Activated CD8-positive, alpha-beta memory T cell treated with anti-CD3 and anti-CD28 coated beads, Interleukin-2, amount 10 ng/mL, durations not matched to agents 7 days and 5 days (primary cell): ENCODE measurements around the gene TPST1. TPM values are rescaled to one million over a fixed set of nuclear protein-coding genes. Genes with fewer than 3 reads are reported as not detected.

Source experiments
- total RNA-seq, 2 experiments: library from RNA; stranded (reverse); gene quantifications; one replicate each; pipeline ENCODE4 v1.2.3, GENCODE V29; 2021

Gene TPST1
- total RNA-seq, 2 experiments from 2014 or later, result 0.85 to 1.1 TPM

Other genes starting within 250 kb of the TPST1 start
- 10 to 100 TPM; 84.3 to 88.0 TPM for gene GUSB, start 223.1 kb upstream of the TPST1 start, total RNA-seq
- 10 to 100 TPM; 30.1 to 36.7 TPM for gene ASL, start 129.5 kb upstream of the TPST1 start, total RNA-seq
- 10 to 100 TPM; 28.3 to 29.4 TPM for gene CRCP, start 90.5 kb upstream of the TPST1 start, total RNA-seq